Fibroblast of skin of back (primary cell): ENCODE results near the gene DAZ1. TPM values are rescaled to one million over a fixed set of nuclear protein-coding genes. Genes with fewer than 3 reads are reported as not detected.
"Not testable (repeated sequence)": the region's sequence is repeated elsewhere in the genome, so short reads cannot be mapped to it uniquely, and the experiment has no call there.

Experiments
- DNase-seq: peaks from one replicate; pipeline ENCODE4 v3.0.0-alpha.2; 2013
- polyA plus RNA-seq, 2 experiments: library from polyadenylated mRNA; unstranded; fragments of 120-200 nt; gene quantifications; one replicate each; pipeline ENCODE4 v1.2.1, GENCODE V29; 2013; ENCODE audit not compliant: insufficient read length in 2 of 2

Gene DAZ1
- not detected for polyA plus RNA-seq (2013, experiment 1 of 2; ENCODE audit: insufficient read length)
- not detected for polyA plus RNA-seq (2013, experiment 2 of 2; ENCODE audit: insufficient read length)

GRCh38 chrY:23198908-23199307 is at the start of gene DAZ1:
TSS of gene DAZ1 (minus strand) at chrY:23199008. CDS start at chrY:23198800, 208 bp downstream.
- not testable (repeated sequence) for DNase-seq

GRCh38 chrY:23219233-23219632 is 20.4 kb upstream of the DAZ1 start, which contains the start of gene DAZ2:
TSS of gene DAZ2 (plus strand) at chrY:23219533. CDS start at chrY:23219741, 208 bp downstream.
- not testable (repeated sequence) for DNase-seq

- DNase-seq, result not testable (repeated sequence)
Observed at GRCh38 chrY:23210681-23211080, 11.9 kb upstream of the DAZ1 start.

- DNase-seq, result not testable (repeated sequence)
Observed at GRCh38 chrY:23209802-23210495, 11.1 kb upstream of the DAZ1 start.

GRCh38 chrY:23207455-23207854 is 8.6 kb upstream of the DAZ1 start:
- not testable (repeated sequence) for DNase-seq
